Measurements from ENCODE around the gene SLC5A10.

SLC5A10 gene

GRCh38 chr17:18971801-18972200, 19.8 kb downstream of the SLC5A10 start:
- H3K4me1 ChIP-seq (ENCODE audit: insufficient read depth, low read length, severe bottlenecking) = no peaks in the 10 kb centered on the region
- no peaks in the 10 kb centered on the region for H4K20me1 ChIP-seq (ENCODE audit: insufficient read depth, low read length)
- no peaks in the 10 kb centered on the region for H3K27me3 ChIP-seq (ENCODE audit: insufficient read depth, low read length)
- no peak overlapping the region for H3K4me3 ChIP-seq (ENCODE audit: low read depth, low read length, poor library complexity, severe bottlenecking)
- no peak overlapping the region for H2AFZ ChIP-seq (ENCODE audit: low read length)
- H3F3A ChIP-seq (ENCODE audit: insufficient read depth, low read length) = no peaks in the 10 kb centered on the region
- no peak overlapping the region for H3K9ac ChIP-seq (ENCODE audit: low read length)
- H3K79me2 ChIP-seq (ENCODE audit: insufficient read depth, low read length) = no peaks in the 10 kb centered on the region
- no peak overlapping the region for H3K4me2 ChIP-seq (ENCODE audit: low read length)
- peaks cover under 1% of the 10 kb centered on the region; the same call in 1 of the 2 replicates for H3K36me3 ChIP-seq (ENCODE audit: insufficient read depth, low read length)
- TF ChIP-seq CTCF (IDR thresholded peaks at IDR 0.05; ENCODE audit: low read length) = no peak
- no peak for TF ChIP-seq EZH2 (IDR thresholded peaks at IDR 0.05; ENCODE audit: borderline replicate concordance, low read length)
- H3K9me3 ChIP-seq (ENCODE audit: low read length) = no peaks in the 10 kb centered on the region
- no peaks in the 10 kb centered on the region for H3K9me2 ChIP-seq (ENCODE audit: low read depth, low read length)
- no peak overlapping the region for H3K27ac ChIP-seq (ENCODE audit: low read depth, low read length, poor library complexity, severe bottlenecking)

GRCh38 chr17:18974407-18975149, 22.6 kb downstream of the SLC5A10 start:
- H3F3A ChIP-seq (ENCODE audit: insufficient read depth, low read length) = no peaks in the 10 kb centered on the region
- H3K36me3 ChIP-seq (ENCODE audit: insufficient read depth, low read length) = peaks cover 22% of the 10 kb centered on the region; the same call in 1 of the 2 replicates
- H3K27ac ChIP-seq (ENCODE audit: low read depth, low read length, poor library complexity, severe bottlenecking) = no peak overlapping the region

GRCh38 chr17:18975597-18975996, 23.6 kb downstream of the SLC5A10 start:
- Histone ChIP-seq H3F3A (ENCODE audit: insufficient read depth, low read length) (no peaks in the 10 kb centered on the region), H3K4me3 (ENCODE audit: low read depth, low read length, poor library complexity, severe bottlenecking) (no peak overlapping the region), H3K79me2 (ENCODE audit: insufficient read depth, low read length) (no peaks in the 10 kb centered on the region), H3K9me2 (ENCODE audit: low read depth, low read length) (no peaks in the 10 kb centered on the region), H2AFZ (ENCODE audit: low read length) (no peak overlapping the region), H3K36me3 (ENCODE audit: insufficient read depth, low read length) (peaks cover 22% of the 10 kb centered on the region; the same call in 1 of the 2 replicates), H3K9ac (ENCODE audit: low read length) (no peak overlapping the region), H3K27ac (ENCODE audit: low read depth, low read length, poor library complexity, severe bottlenecking) (no peak overlapping the region), H3K9me3 (ENCODE audit: low read length) (no peaks in the 10 kb centered on the region), H3K27me3 (ENCODE audit: insufficient read depth, low read length) (no peaks in the 10 kb centered on the region), H4K20me1 (ENCODE audit: insufficient read depth, low read length) (no peaks in the 10 kb centered on the region), H3K4me1 (ENCODE audit: insufficient read depth, low read length, severe bottlenecking) (no peaks in the 10 kb centered on the region), H3K4me2 (ENCODE audit: low read length) (no peak overlapping the region)
- TF ChIP-seq CTCF (IDR thresholded peaks at IDR 0.05; ENCODE audit: low read length) (no peak), EZH2 (IDR thresholded peaks at IDR 0.05; ENCODE audit: borderline replicate concordance, low read length) (no peak)

More at GRCh38 chr17:18974407-18975149, 22.6 kb downstream of the SLC5A10 start:
- TF ChIP-seq CTCF (IDR thresholded peaks at IDR 0.05; ENCODE audit: low read length) (no peak), EZH2 (IDR thresholded peaks at IDR 0.05; ENCODE audit: borderline replicate concordance, low read length) (no peak)
- H3K9me2 ChIP-seq (ENCODE audit: low read depth, low read length) = no peaks in the 10 kb centered on the region
- H3K4me2 ChIP-seq (ENCODE audit: low read length) = no peak overlapping the region
- no peak overlapping the region for H3K9ac ChIP-seq (ENCODE audit: low read length)
- no peaks in the 10 kb centered on the region for H4K20me1 ChIP-seq (ENCODE audit: insufficient read depth, low read length)
- H3K4me3 ChIP-seq (ENCODE audit: low read depth, low read length, poor library complexity, severe bottlenecking) = no peak overlapping the region
- no peak overlapping the region for H2AFZ ChIP-seq (ENCODE audit: low read length)
- H3K79me2 ChIP-seq (ENCODE audit: insufficient read depth, low read length) = no peaks in the 10 kb centered on the region
- no peaks in the 10 kb centered on the region for H3K27me3 ChIP-seq (ENCODE audit: insufficient read depth, low read length)
- no peaks in the 10 kb centered on the region for H3K4me1 ChIP-seq (ENCODE audit: insufficient read depth, low read length, severe bottlenecking)
- H3K9me3 ChIP-seq (ENCODE audit: low read length) = no peaks in the 10 kb centered on the region
